ENCODE data around the gene NBEAL2. TPM values are rescaled to one million over a fixed set of nuclear protein-coding genes. Genes with fewer than 3 reads are reported as not detected.

The NBEAL2 gene
- total and polyA plus RNA-seq, 2 donors (not counting 1 experiment from before 2014, with no cell fraction given), result 1.5 to 4.5 TPM

GRCh38 chr3:47008851-47009224 lies 29.4 kb downstream of the NBEAL2 start:
- Histone ChIP-seq H3K9me3 (ENCODE audit: control insufficient read depth, insufficient read depth, low read depth, low read length) (no peaks in the 10 kb centered on the region), H3K36me3 (ENCODE audit: control insufficient read depth, insufficient read depth, low read length) (no peaks in the 10 kb centered on the region), H3K4me3 (replicated peaks in 1 of 4; ENCODE audit: control extremely low read depth in 1 of 4, insufficient read depth in 1 of 4, low read depth in 3 of 4, low read length in 4 of 4) (peak overlapping the region; percentile 35 to 54 (median 46)), H2AFZ (ENCODE audit: low read length) (peak overlapping the region; percentile 70), H3K9ac (ENCODE audit: insufficient read depth, low read length) (peak overlapping the region; percentile 13), H3K4me2 (ENCODE audit: extremely low read depth, insufficient read depth, low read length) (peak overlapping the region; percentile 40), H4K20me1 (ENCODE audit: control insufficient read depth, extremely low read depth, insufficient read depth, low read length) (no peaks in the 10 kb centered on the region), H3K27me3 (ENCODE audit: control insufficient read depth, insufficient read depth, low read length) (no peaks in the 10 kb centered on the region), H3K4me1 (ENCODE audit: control insufficient read depth, extremely low read depth, insufficient read depth, low read length) (peaks cover 6% of the 10 kb centered on the region), H3K27ac (ENCODE audit: insufficient read depth, low read length) (no peak overlapping the region), H3K79me2 (ENCODE audit: control insufficient read depth, insufficient read depth, low read length) (no peaks in the 10 kb centered on the region)
- no peak for DNase-seq (ENCODE audit: low read depth in 2 of 2)
- no peak for TF ChIP-seq EZH2 (IDR thresholded peaks at IDR 0.05; ENCODE audit: low read length, missing control alignments)
- TF ChIP-seq CTCF (conservative IDR thresholded peaks at IDR 0.05 in 1 of 2, IDR thresholded peaks at IDR 0.05 in 1 of 2; ENCODE audit: low read depth in 1 of 2, low read length in 2 of 2), result no peak

- Histone ChIP-seq H3K4me3 (replicated peaks in 1 of 4; ENCODE audit: control extremely low read depth in 1 of 4, insufficient read depth in 1 of 4, low read depth in 3 of 4, low read length in 4 of 4) (peak overlapping the region; percentile 43 to 58 (median 51)), H3K36me3 (ENCODE audit: control insufficient read depth, insufficient read depth, low read length) (peaks cover 3% of the 10 kb centered on the region), H4K20me1 (ENCODE audit: control insufficient read depth, extremely low read depth, insufficient read depth, low read length) (no peaks in the 10 kb centered on the region), H3K9ac (ENCODE audit: insufficient read depth, low read length) (peak overlapping the region; percentile 84), H3K79me2 (ENCODE audit: control insufficient read depth, insufficient read depth, low read length) (no peaks in the 10 kb centered on the region), H2AFZ (ENCODE audit: low read length) (peak overlapping the region; percentile 81), H3K27me3 (ENCODE audit: control insufficient read depth, insufficient read depth, low read length) (no peaks in the 10 kb centered on the region), H3K4me2 (ENCODE audit: extremely low read depth, insufficient read depth, low read length) (peak overlapping the region; percentile 93), H3K9me3 (ENCODE audit: control insufficient read depth, insufficient read depth, low read depth, low read length) (no peaks in the 10 kb centered on the region), H3K27ac (ENCODE audit: insufficient read depth, low read length) (peak overlapping the region; percentile 92), H3K4me1 (ENCODE audit: control insufficient read depth, extremely low read depth, insufficient read depth, low read length) (peaks cover 6% of the 10 kb centered on the region)
- no peak for TF ChIP-seq CTCF (conservative IDR thresholded peaks at IDR 0.05 in 1 of 2, IDR thresholded peaks at IDR 0.05 in 1 of 2; ENCODE audit: low read depth in 1 of 2, low read length in 2 of 2)
- no peak for TF ChIP-seq EZH2 (IDR thresholded peaks at IDR 0.05; ENCODE audit: low read length, missing control alignments)
- DNase-seq (ENCODE audit: low read depth in 2 of 2), result peak; percentile 94
These were observed 30.0 kb downstream of the NBEAL2 start for GRCh38 chr3:47009225-47010110.

GRCh38 chr3:47010111-47010712 lies 30.7 kb downstream of the NBEAL2 start:
- Histone ChIP-seq H4K20me1 (ENCODE audit: control insufficient read depth, extremely low read depth, insufficient read depth, low read length) (no peaks in the 10 kb centered on the region), H2AFZ (ENCODE audit: low read length) (peak overlapping the region; percentile 16), H3K27me3 (ENCODE audit: control insufficient read depth, insufficient read depth, low read length) (no peaks in the 10 kb centered on the region), H3K79me2 (ENCODE audit: control insufficient read depth, insufficient read depth, low read length) (no peaks in the 10 kb centered on the region), H3K9ac (ENCODE audit: insufficient read depth, low read length) (peak overlapping the region; percentile 84), H3K4me1 (ENCODE audit: control insufficient read depth, extremely low read depth, insufficient read depth, low read length) (peaks cover 6% of the 10 kb centered on the region), H3K4me2 (ENCODE audit: extremely low read depth, insufficient read depth, low read length) (peak overlapping the region; percentile 93), H3K9me3 (ENCODE audit: control insufficient read depth, insufficient read depth, low read depth, low read length) (no peaks in the 10 kb centered on the region), H3K4me3 (replicated peaks in 1 of 4; ENCODE audit: control extremely low read depth in 1 of 4, insufficient read depth in 1 of 4, low read depth in 3 of 4, low read length in 4 of 4) (peak overlapping the region in 2 of 4 experiments; percentile 39 to 54), H3K36me3 (ENCODE audit: control insufficient read depth, insufficient read depth, low read length) (peaks cover 3% of the 10 kb centered on the region), H3K27ac (ENCODE audit: insufficient read depth, low read length) (peak overlapping the region; percentile 92)
- DNase-seq (ENCODE audit: low read depth in 2 of 2), result no peak
- TF ChIP-seq CTCF (conservative IDR thresholded peaks at IDR 0.05 in 1 of 2, IDR thresholded peaks at IDR 0.05 in 1 of 2; ENCODE audit: low read depth in 1 of 2, low read length in 2 of 2), result no peak
- TF ChIP-seq EZH2 (IDR thresholded peaks at IDR 0.05; ENCODE audit: low read length, missing control alignments), result no peak

Measured in fibroblast of lung (primary cell).